ACHN (cell line): ENCODE data around the gene CACNG6.
"Not testable (repeated sequence)": the region's sequence is repeated elsewhere in the genome, so short reads cannot be mapped to it uniquely, and the experiment has no call there.

Experiments used
- DNase-seq: peaks from one replicate; pipeline ENCODE4 v3.0.0-alpha.2; 2015
- in situ Hi-C: cut with HindIII; loops from 2 replicates; pipeline ENCODE4 v1.10.0; 2017; ENCODE audit warnings: low sequenced_read_pairs, low pct_ligation_motif_present, low pct_unique_long_range_greater_than_20kb

The CACNG6 gene

DNA sequence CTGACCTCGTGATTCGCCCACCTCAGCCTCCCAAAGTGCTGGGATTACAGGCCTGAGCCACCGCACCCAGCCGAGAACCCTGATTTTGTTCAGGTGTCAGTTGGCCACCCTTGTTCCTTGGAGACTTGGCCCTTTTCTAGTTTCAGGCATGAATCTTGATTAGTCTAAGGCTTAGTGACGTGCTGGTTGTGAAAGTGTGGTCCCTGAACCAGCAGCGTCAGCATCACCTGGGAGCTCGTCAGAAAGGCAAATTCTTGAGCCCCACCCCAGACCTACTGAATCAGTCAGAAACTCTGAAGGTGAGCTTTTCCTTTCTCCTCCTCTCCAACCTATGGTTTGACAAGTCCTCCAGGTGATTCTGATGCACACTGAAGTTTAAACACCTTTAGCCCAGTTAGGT is 35.2 kb downstream of the CACNG6 start:
- DNase-seq = no peak
- in situ Hi-C loops = loop anchor here (25.0 kb wide), 1 partner anchor 89 kb away; no protein-coding TSS in a partner anchor

DNA sequence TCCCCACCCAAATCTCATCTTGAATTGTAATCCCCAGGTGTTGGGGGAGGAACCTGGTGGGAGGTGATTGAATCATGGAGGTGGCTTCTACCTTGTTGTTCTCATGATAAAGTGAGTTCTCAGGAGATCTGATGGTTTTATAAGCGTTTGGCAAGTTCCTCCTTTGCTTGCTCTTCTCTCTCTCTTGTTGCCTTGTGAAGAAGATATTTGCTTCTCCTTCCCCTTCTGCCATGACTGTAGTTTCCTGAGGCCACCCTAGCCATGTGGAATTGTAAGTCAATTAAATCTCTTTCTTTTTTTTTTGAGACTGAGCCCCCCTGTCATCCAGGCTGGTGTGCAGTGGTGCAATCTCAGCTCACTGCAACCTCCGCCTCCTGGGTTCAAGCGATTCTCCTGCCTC is 37.9 kb downstream of the CACNG6 start:
- in situ Hi-C loops = loop anchor here (25.0 kb wide), 1 partner anchor 92 kb away; no protein-coding TSS in a partner anchor
- no peak for DNase-seq

DNA sequence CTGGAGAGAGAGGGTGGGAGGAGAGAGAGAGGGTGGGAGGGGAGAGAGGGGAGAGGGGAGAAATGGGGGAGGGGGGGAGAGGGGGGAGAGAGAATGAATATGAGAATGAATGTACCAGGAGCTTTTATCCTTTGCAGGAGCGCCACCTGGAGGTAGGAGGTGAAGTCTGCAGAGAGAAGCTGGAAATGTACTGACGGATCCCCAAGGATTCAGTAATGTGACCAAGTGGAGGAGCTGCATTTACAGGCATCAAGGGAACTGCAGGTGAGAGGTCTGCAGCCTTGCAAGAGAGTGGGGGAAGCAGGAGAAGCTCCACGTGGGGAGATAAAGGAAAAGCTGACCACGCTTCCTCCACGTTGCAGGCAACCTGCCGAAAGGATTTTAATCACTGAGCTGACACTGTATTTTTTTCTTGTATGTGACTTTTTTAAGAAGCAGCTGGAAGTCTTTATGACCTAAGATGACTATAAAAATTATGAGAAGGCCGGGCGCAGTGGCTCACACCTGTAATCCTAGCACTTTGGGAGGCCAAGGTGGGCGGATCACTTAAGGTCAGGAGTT is 38.6 kb downstream of the CACNG6 start:
- in situ Hi-C loops = loop anchor here (25.0 kb wide), 1 partner anchor 93 kb away; no protein-coding TSS in a partner anchor
- peak; percentile 39 for DNase-seq

DNA sequence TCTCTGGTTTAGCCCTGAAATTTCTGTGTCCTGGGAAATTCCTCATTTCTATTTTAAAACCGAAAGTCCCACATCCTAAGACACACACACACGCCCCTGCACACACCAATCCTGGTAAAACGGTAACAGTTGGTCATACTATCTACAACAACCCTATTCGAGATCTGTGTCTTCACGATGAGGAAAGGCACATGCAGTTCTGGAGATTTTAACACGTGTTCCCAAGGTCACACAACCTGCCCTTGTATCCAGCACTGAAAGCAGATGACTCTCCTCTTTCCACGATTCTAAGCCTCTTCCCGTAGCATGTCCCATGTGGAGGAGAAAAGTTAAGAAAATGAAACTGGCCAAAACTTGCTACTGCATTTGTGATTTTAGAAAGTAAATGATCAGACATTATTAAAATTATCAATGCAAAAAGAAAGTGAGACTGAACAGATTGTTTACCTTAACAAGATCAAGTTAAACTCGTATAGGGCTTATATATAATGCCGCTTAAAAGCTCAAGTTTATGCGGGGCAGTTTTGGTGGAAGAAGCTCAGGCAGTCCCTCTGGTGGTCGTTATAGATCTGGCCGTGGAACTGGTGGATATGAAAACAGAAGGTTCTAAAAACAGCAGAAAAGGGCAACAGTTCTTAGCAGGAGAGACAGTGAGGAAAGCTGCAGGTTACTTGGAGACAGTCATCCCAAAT is 39.6 kb downstream of the CACNG6 start:
- DNase-seq = no peak

DNA sequence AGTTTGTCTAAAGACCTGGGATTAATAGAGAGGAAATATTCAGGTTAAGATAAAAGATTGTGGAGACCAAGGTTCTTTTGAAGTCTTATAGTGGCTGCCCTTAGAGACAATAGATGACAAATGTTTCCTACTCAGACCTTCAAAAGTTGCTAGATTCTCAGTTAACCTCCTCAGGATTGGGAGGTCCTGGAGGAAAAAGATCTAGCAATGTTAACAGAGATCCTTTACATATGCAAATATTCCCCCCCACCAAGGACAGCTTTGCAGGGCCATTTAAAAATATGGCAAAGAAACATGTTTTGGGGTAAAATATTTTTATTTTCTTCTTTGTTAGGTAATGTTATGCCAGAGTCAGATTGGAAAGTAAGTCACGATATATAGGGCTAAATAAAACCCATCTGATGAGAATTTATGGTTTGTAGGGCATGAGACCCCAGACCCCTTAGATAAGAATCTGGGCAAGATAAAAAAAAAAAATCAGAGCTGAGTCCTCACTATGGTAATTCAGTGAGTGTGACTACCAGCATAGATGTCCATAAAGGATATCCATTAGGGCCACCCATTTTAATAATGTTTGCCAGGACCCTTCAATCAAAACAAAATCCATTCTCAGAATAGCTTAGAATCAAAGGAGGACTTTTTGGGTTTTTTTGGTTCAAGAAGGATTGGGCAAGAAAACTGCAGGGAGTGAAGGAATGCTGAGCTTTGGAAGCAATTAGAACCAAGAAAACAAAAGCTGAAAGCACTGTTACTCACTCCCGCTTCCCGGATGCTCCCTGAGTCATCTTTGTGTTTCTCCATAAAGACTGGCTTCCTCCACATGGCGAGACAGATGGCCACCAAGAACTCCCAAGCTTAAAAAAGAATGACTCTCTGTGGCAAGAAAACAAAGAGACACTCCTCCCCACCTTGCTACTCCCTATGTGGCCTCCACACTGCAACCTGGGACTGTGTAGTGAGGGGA is 44.1 kb downstream of the CACNG6 start:
- no peak for DNase-seq
- in situ Hi-C loops = loop anchor here (25.0 kb wide), 1 partner anchor 98 kb away; no protein-coding TSS in a partner anchor

More for the DNA sequence above, 39.6 kb downstream of the CACNG6 start:
- in situ Hi-C loops = loop anchor here (25.0 kb wide), 1 partner anchor 94 kb away; no protein-coding TSS in a partner anchor

DNA sequence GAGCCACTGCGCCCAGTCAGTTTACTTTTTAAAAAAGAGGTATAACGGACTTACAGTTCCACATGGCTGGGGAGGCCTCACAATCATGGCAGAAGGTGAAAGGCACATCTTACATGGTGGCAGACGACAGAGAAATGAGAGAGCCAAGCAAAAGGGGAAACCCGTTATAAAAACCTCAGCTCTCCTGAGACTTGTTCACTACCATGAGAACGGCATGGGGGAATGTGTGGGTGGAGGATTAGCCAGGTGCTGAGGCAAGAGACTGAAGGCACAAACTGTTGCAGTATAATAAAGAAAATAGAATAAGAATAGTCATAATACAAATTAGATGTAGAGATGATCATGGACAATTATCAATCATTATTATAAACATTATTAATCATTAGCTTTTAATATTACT is 45.1 kb downstream of the CACNG6 start:
- in situ Hi-C loops = loop anchor here (25.0 kb wide), 1 partner anchor 99 kb away; no protein-coding TSS in a partner anchor
- DNase-seq = not testable (repeated sequence)

DNA sequence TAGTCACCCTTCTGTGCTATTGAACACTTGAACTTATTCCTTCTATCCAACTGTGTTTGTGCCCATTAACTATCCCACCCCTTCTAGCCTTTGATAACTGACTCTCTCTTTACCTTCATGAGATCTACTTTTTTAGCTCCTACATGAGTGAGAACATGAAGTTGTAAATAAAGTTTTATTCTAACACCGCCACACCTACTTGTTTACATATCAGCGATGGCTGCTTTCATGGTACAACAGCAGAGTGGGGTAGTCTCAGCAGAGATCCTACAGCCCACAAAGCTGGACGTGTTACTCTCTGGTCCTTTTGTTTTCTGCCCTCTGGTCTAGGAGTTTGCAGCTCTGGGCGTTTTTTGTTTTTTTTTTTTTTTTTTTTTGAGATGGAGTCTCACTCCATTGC is 48.6 kb downstream of the CACNG6 start:
- DNase-seq = no peak
- in situ Hi-C loops = loop anchor here (25.0 kb wide), 1 partner anchor 103 kb away; no protein-coding TSS in a partner anchor

DNA sequence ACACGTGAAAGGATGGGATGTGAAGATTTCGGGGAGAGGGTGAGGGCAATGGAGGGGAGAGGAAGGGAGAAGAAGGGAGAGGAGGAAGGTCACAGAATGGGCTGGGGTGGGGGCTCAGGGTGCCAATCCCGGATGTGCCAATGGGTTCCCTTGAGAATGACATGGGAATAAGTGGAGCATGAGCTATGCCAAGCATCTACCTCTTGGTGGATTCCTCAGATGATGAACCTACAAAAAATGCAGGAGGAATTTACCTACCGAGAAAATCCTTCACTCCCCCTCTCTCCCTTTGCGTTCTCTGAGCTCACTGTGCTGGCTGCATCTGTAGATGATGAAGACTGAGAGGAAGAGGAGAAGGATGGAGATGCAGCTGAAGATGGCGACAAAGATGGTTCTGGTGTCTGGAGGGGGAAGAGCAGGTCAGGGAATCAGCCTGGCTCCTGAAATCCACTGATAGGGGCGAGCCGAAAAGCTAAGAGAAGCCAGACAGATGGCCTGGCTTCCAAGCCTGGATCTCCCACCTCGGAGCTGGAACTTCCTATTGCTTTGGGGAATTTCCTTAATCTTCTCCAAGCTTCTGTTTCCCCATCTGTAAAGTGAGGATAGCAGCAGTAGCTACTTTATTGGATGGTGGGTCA is 50.7 kb downstream of the CACNG6 start:
- in situ Hi-C loops = loop anchor here (25.0 kb wide), 1 partner anchor 105 kb away; no protein-coding TSS in a partner anchor

DNA sequence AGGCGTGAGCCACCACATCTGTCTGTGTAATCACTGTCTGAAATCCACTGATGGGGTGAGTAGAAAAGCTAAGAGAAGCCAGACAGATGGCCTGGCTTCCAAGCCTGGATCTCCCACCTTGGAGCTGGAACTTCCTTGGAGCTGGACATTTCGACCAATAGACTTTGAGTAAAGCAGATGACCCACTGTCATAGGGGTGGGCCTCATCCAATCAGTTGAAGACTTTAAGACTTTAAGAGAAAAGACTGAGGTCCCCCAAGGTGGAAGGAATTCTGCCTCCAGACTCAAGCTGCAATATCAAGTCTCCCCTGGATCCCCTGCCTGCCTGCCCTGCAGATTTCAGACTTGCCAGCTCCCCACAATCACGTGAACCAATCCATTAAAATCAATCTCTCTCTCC is 51.6 kb downstream of the CACNG6 start:
- in situ Hi-C loops = loop anchor here (25.0 kb wide), 1 partner anchor 106 kb away; no protein-coding TSS in a partner anchor
- no peak for DNase-seq

More for the DNA sequence above, 50.7 kb downstream of the CACNG6 start:
- DNase-seq = peak; percentile 30

DNA sequence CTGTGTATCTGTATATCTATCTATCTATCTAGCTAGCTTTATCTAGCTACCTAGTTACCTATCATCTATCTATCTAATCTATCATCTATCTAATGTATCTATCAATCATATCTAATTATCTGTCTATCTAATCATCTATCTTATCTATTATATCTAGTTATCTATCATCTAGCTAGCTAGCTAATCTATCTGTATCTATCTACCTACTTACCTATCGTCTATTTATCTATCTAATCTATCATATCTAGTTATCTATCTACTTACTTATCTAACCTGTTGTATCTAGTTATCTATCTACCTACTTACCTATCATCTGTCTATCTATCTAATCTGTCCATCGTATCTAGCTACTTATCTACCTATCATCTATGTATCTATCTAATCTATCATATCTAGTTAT is 54.3 kb downstream of the CACNG6 start:
- no peak for DNase-seq
- in situ Hi-C loops = loop anchor here (25.0 kb wide), 1 partner anchor 108 kb away; no protein-coding TSS in a partner anchor

DNA sequence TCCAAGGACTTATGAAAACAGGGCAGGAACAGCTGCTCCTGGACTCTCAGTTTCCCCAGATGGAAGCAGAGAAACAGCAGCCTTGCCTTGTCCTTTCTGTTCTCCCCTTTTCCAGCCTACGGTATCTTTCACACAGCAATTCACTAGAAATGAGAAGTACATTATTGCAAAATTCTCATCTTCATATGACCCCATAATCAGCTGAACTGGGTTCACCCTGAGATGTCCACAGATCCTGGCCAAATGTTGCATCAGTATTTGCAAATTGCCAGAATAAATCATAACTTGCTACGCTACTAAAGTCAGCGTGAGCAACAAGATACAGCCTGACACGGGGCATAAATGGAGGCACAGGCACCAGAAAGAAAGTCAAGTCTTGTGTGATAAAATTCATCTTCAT is 56.2 kb downstream of the CACNG6 start:
- in situ Hi-C loops = loop anchor here (25.0 kb wide), 1 partner anchor 110 kb away; no protein-coding TSS in a partner anchor
- no peak for DNase-seq
